ENCODE measurements around the gene SLC35G3. TPM values are rescaled to one million over a fixed set of nuclear protein-coding genes. Genes with fewer than 3 reads are reported as not detected.

Gene SLC35G3
- total and polyA plus RNA-seq, 2 experiments from 2014 or later: not detected

DNA sequence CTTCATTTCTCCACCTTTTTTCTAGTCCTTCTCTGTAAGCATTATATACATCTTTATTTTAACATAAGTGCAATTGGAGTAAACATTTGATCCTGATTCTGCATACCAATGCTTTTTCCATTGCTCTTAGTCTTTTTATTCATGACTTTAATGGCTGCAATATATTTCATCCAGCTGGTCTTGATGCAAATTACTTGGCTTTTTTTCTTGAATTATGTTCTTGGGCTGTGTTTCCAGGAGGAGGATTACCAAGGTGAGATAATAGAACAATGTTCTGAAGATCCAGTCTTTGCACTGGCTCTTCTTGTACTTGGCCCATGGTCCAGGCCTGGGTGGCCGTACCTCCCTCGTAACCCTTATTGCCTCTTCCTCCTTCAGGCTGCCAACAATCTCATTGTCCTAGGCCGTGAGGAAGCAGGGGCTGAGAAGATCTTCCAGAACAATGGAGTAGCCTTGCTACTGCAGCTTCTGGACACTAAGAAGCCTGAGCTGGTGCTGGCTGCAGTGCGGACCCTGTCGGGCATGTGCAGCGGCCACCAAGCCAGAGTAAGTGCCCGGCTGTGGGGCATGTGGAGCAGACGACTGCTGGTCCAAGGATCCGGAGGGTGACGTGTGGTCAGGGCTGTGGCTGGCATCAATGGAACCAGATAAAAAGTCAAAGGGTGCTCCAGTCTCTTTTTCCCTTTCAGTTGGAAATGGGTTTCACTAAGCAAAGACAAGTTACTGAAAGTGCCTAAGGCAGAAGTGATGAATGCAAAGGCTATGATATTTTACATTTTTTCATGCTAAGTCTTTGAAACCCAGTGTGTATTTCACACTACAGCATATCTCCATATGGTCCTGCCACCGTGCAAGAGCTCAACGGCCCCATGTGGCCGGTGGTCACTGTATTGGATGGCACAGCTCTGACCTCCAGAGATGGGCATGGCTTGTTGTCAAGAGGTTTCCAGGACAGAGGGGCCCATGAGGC lies 39.7 kb downstream of the SLC35G3 start:
- Mint-ChIP-seq H3K36me3 (ENCODE audit: low read depth) (no peaks in the 10 kb centered on the region), H3K9me3 (no peaks in the 10 kb centered on the region), H3K4me3 (no peak overlapping the region), H3K27me3 (ENCODE audit: insufficient read depth, low read depth, poor library complexity) (peaks cover 6% of the 10 kb centered on the region), H3K4me1 (no peaks in the 10 kb centered on the region), H3K27ac (no peak overlapping the region)
- H3K4me2 ChIP-seq: no peak overlapping the region
- no peak overlapping the region for H3K27ac ChIP-seq (ENCODE audit: low read depth)
- no peaks in the 10 kb centered on the region for H3K36me3 ChIP-seq (ENCODE audit: insufficient read depth)
- no peak overlapping the region for H3K4me3 ChIP-seq
- ATAC-seq: no peak
- TF ChIP-seq STAT1 (IDR thresholded peaks at IDR 0.05; ENCODE audit: unreplicated experiment) (no peak), POLR2AphosphoS5 (IDR thresholded peaks at IDR 0.05; ENCODE audit: low read depth) (no peak)
- H3K27me3 ChIP-seq (ENCODE audit: insufficient read depth): no peaks in the 10 kb centered on the region
- no peaks in the 10 kb centered on the region for H3K79me2 ChIP-seq (replicated peaks; ENCODE audit: insufficient read depth)
- no peaks in the 10 kb centered on the region for H3F3A ChIP-seq (replicated peaks; ENCODE audit: low read depth)
- H4K20me1 ChIP-seq (replicated peaks; ENCODE audit: insufficient read depth): no peaks in the 10 kb centered on the region
- H2AFZ ChIP-seq: no peak overlapping the region; the same call in 1 of the 2 replicates
- H3K9me2 ChIP-seq (ENCODE audit: insufficient read depth): 0 out of 2 replicates have a peak, but pooled peaks cover 3% of the 10 kb centered on the region
- DNase-seq (ENCODE audit: low spot score): no peak
- no peaks in the 10 kb centered on the region for H3K4me1 ChIP-seq (ENCODE audit: insufficient read depth)

DNA sequence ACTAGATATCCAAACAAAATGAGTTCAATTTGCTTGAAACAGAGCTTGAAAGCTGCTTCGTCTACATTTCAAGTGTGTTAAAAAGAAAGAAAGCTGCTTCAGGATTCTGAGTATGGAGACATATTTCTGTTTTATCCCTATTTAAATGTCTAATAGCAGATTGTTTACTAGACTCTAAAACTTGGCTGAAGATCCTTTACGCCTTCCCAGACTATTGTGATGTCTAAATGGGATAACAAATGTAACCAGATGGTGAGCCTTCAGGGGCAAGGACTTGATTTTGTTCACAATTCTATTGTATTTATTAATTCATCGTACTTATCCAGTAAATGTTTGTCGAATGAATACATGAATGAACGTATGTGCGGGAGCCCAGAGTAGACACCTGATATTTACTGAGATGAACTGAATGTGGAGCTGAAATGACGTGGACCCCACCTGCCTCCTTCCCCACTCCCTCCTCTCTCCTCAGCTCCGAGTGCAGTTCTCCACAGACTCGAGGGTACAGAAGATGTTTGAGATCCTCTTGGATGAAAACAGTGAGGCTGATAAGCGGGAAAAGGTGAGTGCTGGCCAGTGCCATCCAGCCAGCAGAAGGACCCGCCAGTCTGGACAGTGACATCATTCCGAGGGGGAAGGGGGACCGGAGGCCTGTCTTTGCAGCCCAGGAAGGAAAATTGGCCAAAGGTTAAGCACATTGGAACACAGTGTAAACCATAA lies 41.6 kb downstream of the SLC35G3 start:
- Histone ChIP-seq H3K4me1 (ENCODE audit: insufficient read depth) (no peaks in the 10 kb centered on the region), H4K20me1 (replicated peaks; ENCODE audit: insufficient read depth) (no peaks in the 10 kb centered on the region), H3K27me3 (ENCODE audit: insufficient read depth) (no peaks in the 10 kb centered on the region), H3K4me2 (no peak overlapping the region), H2AFZ (0 out of 2 replicates have a peak overlapping the region, but pooled peaks have one; percentile 14), H3K9me2 (ENCODE audit: insufficient read depth) (0 out of 2 replicates have a peak, but pooled peaks cover 3% of the 10 kb centered on the region), H3K79me2 (replicated peaks; ENCODE audit: insufficient read depth) (no peaks in the 10 kb centered on the region), H3K36me3 (ENCODE audit: insufficient read depth) (no peaks in the 10 kb centered on the region), H3K27ac (ENCODE audit: low read depth) (no peak overlapping the region), H3K4me3 (no peak overlapping the region), H3F3A (replicated peaks; ENCODE audit: low read depth) (no peaks in the 10 kb centered on the region)
- Mint-ChIP-seq H3K36me3 (ENCODE audit: low read depth) (no peaks in the 10 kb centered on the region), H3K27ac (no peak overlapping the region), H3K4me3 (no peak overlapping the region), H3K9me3 (no peaks in the 10 kb centered on the region), H3K27me3 (ENCODE audit: insufficient read depth, low read depth, poor library complexity) (peaks cover 11% of the 10 kb centered on the region), H3K4me1 (peaks cover 8% of the 10 kb centered on the region)
- no peak for DNase-seq (ENCODE audit: low spot score)
- no peak for ATAC-seq
- no peak for TF ChIP-seq EZH2phosphoT487 (IDR thresholded peaks at IDR 0.05; ENCODE audit: unreplicated experiment)
- no peak for TF ChIP-seq JUNB (IDR thresholded peaks at IDR 0.05; ENCODE audit: unreplicated experiment)
- TF ChIP-seq POLR2AphosphoS5 (IDR thresholded peaks at IDR 0.05; ENCODE audit: low read depth): no peak
- TF ChIP-seq, protein P1, sequence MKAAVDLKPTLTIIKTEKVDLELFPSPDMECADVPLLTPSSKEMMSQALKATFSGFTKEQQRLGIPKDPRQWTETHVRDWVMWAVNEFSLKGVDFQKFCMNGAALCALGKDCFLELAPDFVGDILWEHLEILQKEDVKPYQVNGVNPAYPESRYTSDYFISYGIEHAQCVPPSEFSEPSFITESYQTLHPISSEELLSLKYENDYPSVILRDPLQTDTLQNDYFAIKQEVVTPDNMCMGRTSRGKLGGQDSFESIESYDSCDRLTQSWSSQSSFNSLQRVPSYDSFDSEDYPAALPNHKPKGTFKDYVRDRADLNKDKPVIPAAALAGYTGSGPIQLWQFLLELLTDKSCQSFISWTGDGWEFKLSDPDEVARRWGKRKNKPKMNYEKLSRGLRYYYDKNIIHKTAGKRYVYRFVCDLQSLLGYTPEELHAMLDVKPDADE (IDR thresholded peaks at IDR 0.05): no peak
- no peak for TF ChIP-seq REST (IDR thresholded peaks at IDR 0.05; ENCODE audit: unreplicated experiment)
- no peak for TF ChIP-seq STAT1 (IDR thresholded peaks at IDR 0.05; ENCODE audit: unreplicated experiment)
- no peak for TF ChIP-seq EZH2 (IDR thresholded peaks at IDR 0.05; ENCODE audit: low read depth, unreplicated experiment)
- TF ChIP-seq, protein P2, sequence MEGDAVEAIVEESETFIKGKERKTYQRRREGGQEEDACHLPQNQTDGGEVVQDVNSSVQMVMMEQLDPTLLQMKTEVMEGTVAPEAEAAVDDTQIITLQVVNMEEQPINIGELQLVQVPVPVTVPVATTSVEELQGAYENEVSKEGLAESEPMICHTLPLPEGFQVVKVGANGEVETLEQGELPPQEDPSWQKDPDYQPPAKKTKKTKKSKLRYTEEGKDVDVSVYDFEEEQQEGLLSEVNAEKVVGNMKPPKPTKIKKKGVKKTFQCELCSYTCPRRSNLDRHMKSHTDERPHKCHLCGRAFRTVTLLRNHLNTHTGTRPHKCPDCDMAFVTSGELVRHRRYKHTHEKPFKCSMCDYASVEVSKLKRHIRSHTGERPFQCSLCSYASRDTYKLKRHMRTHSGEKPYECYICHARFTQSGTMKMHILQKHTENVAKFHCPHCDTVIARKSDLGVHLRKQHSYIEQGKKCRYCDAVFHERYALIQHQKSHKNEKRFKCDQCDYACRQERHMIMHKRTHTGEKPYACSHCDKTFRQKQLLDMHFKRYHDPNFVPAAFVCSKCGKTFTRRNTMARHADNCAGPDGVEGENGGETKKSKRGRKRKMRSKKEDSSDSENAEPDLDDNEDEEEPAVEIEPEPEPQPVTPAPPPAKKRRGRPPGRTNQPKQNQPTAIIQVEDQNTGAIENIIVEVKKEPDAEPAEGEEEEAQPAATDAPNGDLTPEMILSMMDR (conservative IDR thresholded peaks at IDR 0.05; ENCODE audit: low read depth in 2 of 2): no peak
